GM18858 (cell line): ENCODE measurements around the gene GDI1.

Source experiments
- ATAC-seq: cut with Tn5 transposase; IDR thresholded peaks from one replicate; pipeline ENCODE4 v1.9.1; 2021; ENCODE audit not compliant: unreplicated experiment

GDI1 gene

DNA sequence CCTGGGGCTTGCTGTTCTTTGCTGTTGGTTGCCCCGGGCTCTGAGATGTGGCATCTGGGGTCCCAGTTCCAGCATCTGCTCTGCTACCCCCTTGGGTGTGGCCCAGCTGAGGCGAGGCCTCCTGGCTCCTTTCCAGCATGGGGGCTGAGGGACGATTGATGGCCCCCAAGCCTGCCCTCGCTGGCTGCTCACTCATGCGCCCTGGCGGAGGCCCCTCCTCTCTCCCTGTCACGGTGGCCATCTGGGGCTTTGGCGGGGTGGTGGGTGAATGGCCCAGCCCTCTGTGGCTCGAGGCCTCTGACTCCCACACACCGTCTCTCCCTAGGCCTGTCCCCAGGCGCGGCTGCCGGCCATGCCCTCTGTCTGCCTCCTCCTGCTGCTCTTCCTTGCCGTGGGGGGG is 22.9 kb downstream of the GDI1 start:
- ATAC-seq, result no peak

DNA sequence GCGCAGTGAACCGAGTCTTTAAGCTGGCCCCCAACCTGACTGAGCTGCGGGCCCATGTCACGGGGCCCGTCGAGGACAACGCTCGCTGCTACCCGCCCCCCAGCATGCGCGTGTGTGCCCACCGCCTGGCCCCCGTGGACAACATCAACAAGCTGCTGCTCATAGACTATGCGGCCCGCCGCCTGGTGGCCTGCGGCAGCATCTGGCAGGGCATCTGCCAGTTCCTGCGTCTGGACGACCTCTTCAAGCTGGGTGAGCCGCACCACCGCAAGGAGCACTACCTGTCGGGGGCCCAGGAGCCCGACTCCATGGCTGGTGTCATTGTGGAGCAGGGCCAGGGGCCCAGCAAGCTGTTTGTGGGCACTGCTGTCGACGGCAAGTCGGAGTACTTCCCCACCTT is 23.4 kb downstream of the GDI1 start:
- no peak for ATAC-seq

DNA sequence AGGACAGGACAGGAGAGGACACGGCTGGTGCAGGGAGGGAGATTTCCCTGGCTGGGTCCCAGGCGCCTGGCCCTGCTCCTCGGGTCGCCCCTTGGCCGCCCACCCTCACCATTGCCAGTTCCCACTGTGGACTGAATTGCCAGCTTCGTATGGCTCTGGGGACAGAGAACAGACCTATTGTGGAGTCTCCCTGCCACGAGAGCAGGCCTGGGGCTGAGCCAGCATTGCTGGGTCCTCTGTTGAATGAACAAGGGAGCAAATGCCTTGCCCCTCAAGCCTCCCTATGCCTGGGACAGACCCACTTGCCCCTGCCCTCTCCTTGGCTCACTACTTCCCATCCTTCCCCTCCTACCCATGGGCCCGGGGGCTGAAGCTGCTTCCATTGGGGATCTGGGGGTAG is 25.4 kb downstream of the GDI1 start:
- no peak for ATAC-seq

DNA sequence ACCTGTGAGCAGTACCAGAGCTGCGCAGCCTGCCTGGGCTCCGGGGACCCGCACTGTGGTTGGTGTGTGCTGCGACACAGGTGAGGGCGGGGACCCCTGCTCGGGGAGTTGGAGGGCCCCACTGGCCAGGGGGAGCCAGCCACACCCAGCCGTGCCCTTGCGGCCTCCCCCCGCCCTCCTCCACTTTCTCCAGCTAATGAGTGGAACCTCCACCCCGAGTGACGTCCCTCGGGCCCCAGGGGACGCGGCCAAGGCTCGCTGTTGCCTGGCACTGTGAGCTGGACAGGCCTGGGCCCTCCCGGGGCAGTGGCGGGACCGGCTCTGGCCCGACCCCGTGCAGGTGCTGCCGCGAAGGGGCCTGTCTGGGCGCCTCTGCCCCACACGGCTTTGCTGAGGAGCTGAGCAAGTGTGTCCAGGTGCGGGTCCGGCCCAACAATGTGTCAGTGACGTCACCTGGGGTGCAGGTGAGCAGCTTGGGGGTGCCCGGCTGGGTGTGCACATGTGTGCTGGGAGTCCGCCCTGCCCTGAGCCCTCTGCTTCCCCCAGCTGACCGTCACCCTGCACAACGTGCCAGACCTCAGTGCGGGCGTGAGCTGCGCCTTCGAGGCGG is 26.8 kb downstream of the GDI1 start:
- no peak for ATAC-seq

DNA sequence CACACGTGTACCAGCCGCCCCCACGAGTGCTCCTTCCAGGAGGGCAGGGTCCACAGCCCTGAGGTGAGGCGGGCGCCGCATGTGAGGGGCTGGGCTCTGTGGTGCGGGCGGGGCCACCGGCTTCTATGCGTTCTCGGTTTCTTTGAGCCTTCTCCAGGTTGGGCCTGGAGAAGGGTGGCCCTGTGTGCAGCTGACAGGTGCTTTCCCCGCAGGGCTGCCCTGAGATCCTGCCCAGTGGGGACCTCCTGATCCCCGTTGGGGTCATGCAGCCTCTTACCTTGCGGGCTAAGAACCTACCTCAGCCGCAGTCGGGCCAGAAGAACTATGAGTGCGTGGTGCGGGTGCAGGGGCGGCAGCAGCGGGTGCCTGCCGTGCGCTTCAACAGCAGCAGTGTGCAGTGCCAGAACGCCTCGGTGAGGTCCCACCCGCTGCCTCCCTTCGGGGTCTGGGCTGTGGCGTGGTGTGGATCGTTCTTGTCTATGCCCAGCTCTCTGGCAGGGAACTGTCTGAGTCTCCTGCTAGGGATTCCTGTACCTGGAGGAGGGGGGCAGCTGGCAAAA is 27.9 kb downstream of the GDI1 start:
- no peak for ATAC-seq

DNA sequence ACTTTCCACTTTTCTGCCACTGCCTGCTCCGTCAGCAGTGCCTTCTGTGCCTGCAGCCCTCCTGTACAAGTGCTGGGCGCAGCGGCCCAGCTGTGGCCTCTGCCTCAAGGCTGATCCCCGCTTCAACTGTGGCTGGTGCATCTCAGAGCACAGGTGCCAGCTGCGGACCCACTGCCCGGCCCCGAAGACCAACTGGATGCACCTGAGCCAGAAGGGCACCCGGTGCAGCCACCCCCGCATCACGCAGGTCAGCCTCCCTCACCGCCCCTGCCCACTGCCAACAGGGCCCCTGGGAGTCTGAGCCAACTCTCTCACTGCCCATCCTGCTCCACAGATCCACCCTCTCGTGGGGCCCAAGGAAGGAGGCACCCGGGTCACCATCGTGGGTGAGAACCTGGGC is 28.6 kb downstream of the GDI1 start:
- no peak for ATAC-seq

DNA sequence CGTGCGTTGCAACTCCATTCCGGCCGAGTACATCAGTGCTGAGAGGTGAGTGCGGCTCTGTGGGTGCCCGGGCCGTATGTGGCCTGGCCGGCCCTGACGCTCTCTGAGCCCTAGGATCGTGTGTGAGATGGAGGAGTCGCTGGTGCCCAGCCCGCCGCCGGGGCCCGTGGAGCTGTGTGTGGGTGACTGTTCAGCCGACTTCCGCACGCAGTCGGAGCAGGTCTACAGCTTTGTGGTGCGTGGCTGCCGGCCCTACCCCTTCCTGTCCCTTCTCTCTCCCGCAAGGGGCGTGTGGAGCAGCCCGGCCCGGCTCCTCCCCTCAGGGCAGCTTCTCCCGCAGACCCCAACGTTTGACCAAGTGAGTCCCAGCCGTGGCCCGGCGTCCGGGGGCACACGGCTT is 29.1 kb downstream of the GDI1 start:
- no peak for ATAC-seq

DNA sequence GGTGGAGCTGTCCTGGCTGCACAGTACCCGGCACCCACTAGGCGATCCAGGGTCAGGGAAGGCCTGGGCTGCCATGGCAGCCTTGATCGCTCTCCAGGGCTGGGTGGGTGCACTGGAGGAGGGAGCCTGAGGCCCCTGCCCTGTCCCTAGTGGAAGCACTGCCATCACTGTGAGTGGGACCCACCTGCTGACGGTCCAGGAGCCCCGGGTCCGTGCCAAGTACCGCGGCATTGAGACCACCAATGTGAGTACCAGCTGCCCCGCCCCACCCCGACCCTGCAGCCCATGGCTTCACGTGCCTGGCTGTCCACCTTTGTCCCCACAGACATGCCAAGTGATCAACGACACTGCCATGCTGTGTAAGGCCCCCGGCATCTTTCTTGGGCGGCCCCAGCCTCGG is 30.0 kb downstream of the GDI1 start:
- no peak for ATAC-seq

DNA sequence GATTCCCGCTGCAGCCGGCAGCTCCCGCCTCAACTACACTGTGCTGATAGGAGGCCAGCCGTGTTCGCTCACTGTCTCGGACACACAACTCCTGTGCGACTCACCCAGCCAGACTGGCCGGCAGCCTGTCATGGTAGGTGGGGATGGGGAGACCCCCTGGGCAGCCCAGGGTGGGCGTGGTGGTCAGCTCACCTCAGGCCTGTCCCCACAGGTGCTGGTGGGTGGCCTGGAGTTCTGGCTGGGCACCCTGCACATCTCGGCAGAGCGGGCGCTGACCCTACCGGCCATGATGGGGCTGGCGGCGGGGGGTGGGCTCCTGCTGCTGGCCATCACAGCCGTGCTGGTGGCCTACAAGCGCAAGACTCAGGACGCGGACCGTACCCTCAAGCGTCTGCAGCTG is 30.6 kb downstream of the GDI1 start:
- ATAC-seq, result no peak

DNA sequence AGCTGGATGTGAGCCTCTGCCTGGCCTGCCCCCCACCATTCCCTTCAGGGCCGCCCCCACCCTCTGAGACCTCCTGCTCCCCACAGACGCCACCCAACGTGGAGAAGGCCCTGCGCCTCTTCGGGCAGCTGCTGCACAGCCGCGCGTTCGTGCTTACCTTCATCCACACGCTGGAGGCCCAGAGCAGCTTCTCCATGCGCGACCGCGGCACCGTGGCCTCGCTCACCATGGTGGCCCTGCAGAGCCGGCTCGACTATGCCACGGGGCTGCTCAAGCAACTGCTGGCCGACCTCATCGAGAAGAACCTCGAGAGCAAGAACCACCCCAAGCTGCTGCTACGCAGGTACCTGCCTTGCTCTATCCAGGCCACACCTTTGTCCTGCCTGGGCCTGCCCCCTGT is 31.3 kb downstream of the GDI1 start:
- no peak for ATAC-seq

DNA sequence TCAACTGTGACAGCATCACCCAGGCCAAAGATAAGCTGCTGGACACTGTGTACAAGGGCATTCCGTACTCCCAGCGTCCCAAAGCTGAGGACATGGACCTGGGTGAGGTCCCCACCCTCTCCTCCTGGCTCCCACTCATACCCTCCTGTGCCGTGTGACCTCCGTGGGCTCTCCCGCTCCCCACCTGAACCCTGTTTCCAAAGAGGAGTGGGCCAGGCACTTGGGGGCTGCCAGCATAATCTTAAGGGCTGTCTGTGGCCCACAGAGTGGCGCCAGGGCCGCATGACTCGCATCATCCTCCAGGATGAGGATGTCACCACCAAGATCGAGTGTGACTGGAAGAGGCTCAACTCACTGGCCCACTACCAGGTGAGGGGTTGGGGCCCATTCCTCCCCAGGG is 32.2 kb downstream of the GDI1 start:
- ATAC-seq, result no peak

DNA sequence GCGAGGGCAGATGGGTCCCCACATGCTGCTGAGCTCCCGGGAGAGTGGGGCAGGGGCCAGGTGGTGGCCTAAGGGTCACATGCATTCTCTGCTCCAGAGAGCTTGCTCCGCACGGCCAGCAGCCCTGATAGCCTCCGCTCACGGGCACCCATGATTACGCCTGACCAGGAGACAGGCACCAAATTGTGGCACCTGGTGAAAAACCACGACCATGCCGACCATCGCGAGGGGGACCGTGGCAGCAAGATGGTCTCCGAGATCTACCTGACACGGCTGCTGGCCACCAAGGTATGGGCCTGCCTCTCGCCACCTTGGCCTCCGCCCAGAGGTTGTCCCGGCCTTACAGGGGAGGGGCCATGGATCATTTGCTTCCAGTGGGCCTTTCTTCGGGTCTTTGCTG is 32.9 kb downstream of the GDI1 start:
- no peak for ATAC-seq

DNA sequence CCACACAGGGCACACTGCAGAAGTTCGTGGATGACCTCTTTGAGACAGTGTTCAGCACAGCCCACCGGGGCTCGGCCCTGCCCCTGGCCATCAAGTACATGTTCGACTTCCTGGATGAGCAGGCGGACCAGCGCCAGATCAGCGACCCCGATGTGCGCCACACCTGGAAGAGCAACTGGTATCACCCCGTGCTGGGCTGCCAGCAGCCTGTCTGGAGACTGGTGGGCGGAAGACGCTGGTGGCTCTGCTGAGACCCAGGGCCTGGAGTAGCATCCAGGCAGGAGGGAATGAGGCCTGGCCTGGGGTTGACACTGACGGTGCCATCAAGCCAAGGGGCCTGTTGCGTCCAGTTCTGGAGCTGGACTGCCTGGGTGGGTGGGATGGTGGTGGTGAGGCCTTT is 33.5 kb downstream of the GDI1 start:
- no peak for ATAC-seq

DNA sequence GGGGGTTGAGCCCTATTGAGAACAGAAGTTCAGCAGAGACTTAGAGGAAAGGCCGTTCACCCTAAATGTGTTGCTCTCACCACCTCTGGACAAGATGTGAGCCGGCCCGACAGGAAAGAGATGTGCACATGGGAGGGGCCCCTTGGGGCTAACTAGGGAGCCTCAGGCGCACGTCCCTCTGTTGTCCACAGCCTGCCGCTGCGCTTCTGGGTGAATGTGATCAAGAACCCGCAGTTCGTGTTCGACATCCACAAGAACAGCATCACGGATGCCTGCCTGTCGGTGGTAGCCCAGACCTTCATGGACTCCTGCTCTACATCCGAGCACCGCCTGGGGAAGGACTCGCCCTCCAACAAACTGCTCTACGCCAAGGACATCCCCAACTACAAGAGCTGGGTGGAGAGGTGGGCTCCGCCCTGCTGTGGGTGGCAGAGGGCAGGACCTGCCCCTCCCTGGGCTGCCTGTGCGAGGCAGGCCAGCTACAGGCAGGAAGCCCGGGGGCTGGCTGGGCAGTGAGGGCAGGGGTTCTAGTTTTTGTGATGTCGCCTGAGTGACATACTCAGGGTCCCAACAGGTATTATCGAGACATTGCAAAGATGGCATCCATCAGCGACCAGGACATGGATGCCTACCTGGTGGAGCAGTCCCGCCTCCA is 34.1 kb downstream of the GDI1 start:
- ATAC-seq, result no peak

DNA sequence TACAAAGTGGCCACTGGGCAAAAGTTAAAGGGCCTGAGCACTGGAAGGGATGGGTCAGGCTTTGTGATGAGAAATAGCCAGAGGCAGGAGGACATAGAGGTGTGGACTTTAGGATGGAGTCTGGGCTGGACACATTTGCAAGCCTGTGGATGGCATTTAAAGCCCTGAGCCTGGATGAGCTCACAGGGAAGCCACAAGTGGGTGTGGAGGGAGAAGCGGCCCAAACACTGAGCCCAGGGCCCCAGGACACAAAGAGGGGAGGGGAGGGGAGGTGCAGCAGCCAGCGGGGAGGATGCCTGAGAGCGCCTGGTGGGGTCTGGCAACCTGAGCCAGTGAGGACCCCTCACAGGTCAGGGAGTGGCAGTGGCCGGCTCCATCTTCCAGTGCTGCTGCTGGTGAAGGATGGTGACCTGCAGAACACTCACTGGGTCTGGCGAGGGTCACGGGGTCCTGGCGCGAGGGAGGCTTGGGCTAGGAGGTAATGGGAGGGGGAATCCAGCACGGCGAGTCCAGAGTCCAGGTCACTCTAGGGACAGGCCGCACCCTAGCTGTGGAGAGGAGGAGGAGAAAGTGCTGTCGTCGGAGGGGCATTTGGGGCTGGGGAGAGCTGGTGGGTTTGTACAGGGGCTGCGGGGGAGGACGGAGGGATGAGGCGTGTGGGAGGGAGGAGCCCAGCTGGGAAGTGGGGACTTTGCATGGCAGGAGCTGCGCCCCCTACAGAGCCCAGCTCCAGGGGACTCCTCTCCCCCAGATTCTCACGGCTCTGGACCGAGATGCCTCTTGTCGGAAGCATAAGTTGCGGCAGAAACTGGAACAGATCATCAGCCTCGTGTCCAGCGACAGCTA is 35.1 kb downstream of the GDI1 start:
- no peak for ATAC-seq

DNA sequence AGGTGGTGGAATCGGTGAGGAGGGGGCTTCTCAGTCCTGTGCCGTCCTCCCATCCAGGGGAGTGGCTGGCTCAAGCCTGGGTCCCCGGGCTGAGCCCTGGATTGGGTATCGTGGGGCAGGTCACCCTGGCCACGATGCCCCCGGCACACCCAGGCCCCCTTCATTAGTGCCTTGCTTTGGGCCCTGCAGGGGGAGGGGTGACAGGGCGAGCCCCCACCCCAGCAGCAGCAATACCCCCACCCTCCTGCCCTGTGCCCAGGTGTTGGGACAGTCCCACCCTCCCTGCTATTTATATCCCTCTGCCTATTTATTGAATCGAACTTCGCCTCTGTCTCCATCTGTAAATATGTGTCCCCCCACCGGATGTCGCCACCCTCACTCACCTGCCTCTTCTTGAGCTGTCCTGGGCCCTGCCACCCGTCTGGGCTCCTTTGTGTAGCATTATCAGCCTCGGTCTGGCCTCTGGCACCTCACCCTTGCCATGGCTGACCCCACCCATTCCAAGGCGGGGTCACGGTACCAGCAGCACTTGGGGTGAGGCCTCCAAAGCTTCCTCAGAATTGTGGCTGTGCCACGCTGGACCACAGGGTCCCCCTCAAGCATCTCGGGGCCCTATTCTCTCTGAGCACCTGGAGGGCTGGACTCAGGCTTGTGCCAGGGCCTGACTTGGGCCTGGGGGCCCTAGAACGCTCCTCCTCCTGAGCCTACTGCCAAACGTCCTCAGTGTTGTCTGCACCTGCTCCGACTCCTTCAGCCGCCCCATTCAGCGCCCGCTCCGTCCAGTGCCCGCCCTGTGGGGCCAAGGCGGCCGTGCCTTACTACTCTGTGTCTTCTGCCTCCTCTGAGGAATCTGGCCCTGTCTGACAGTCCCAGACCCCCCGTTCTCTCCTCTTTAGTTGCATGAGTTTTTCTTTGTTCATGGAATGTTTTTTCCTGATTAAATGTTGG is 36.0 kb downstream of the GDI1 start:
- no peak for ATAC-seq

DNA sequence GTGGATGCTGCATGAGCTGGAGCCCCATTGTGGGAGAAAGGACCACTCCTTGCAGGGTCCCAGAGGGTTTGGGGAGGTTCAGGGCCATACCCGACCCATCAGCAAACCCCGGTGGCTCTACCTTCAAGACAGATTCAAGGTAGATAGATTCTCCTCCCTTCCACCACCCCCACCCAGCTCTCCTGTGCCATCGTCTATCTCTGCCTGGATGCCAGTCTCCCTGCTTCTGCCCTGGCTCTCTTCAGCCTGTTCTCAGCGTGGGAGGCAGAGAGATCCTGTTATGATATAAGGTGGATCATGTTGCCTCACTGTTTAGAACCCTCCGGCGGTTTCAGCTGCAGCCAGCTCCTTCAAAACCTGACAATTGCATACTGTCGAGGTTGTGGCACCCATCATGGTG is 36.7 kb downstream of the GDI1 start:
- ATAC-seq, result no peak

DNA sequence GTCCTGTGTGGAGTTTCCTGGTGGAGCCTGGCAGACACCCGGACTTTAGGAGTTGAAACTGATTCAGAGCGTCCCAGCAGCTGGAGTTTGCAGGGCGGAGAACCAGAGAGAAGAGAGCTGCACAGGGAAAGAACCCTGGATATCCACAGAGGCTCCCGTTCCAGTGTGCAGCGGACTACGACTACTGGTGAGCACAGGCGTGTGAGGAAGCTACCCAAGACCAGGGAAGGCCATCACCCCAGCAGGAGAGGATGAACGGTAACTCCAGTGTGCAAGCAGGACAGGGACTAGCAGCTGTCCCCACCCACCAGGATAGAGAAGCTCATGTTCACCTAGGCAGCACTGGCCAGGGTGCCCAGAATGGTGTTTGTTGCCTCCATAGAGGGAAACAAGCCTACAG is 39.9 kb downstream of the GDI1 start:
- ATAC-seq, result no peak

DNA sequence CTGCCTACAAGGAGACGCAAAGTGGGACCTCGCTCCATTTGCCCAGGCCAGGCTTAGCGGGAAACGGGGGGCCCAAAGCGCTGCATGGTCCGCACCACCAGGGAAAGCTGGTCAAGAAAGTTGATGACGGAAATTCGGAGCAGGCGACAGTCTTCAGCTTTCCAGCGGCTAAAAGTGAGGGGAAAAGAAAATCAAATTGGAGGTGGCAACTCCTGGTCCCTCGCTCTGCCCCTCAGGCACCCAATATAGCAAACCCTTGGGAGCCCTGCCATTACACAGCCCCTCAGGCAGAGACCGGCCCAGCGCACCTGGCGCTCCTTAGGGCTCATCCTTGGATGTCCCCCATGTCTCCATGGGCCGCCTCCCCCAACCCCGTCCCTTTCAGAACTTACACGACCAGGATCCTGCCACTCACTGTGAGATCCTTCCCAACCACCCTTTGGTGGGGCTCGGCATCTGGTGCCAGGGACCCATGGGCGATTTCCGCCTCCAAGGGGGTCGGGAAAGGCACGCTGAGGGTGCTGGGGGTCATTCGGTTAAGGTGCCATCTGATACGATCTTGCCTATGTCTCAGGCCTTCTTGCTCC is 41.0 kb downstream of the GDI1 start:
- no peak for ATAC-seq
